Measurements from ENCODE around the gene C1orf210. TPM values are rescaled to one million over a fixed set of nuclear protein-coding genes. Genes with fewer than 3 reads are reported as not detected.

C1orf210 gene
- polyA plus RNA-seq, 2 of the 4 experiments (the other 2 are of a cell fraction), result not detected

DNA sequence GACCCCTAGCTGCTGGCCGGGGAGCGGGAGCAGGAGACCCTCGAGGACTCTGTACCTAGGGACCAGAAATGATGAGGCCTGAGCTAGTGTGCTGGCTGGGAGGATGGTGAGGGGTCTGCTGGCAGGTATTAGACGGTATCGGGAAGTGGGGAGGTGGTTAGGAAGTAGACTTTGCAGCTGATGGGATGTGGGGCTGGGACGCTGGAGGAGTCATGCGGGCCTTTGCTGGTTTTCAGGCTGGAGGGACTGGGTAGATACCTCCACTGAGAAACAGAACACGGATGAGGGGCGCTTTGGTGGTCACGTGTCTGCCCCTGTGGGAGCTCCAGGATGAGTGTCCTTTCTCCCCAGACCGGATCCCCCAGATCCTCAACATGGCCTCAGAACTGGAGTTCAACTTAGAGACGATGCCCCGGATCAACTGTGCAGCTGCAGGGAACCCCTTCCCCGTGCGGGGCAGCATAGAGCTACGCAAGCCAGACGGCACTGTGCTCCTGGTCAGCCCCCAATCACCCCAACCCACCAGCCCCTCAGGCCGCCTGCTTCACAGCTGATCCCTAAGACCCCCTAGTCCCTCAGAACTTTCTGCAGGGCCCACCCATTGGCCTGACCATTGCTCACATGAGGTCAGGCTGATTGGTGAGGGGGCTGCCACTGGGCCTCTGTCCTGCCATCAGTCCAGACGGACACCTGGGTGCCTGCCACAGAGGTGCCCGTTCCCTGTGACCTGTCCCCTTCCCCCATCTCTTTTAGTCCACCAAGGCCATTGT, 23.4 kb upstream of the C1orf210 start:
- H3K4me1 ChIP-seq, result no peaks in the 10 kb centered on the region
- no peak overlapping the region for H3K27ac ChIP-seq
- H3K4me3 ChIP-seq, result no peak overlapping the region
- WGBS (ENCODE audit: missing lambda C conversion rate), result 75% methylated on average over 19 of the region's 20 CpGs
- TF ChIP-seq JUN (IDR thresholded peaks at IDR 0.05) (no peak), JUNB (IDR thresholded peaks at IDR 0.05) (no peak), ZFP36 (IDR thresholded peaks at IDR 0.05; ENCODE audit: borderline replicate concordance, partially characterized antibody) (no peak)
- TF ChIP-seq, protein P1, sequence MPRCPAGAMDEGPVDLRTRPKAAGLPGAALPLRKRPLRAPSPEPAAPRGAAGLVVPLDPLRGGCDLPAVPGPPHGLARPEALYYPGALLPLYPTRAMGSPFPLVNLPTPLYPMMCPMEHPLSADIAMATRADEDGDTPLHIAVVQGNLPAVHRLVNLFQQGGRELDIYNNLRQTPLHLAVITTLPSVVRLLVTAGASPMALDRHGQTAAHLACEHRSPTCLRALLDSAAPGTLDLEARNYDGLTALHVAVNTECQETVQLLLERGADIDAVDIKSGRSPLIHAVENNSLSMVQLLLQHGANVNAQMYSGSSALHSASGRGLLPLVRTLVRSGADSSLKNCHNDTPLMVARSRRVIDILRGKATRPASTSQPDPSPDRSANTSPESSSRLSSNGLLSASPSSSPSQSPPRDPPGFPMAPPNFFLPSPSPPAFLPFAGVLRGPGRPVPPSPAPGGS (IDR thresholded peaks at IDR 0.05), result no peak
- TF ChIP-seq, protein P2, sequence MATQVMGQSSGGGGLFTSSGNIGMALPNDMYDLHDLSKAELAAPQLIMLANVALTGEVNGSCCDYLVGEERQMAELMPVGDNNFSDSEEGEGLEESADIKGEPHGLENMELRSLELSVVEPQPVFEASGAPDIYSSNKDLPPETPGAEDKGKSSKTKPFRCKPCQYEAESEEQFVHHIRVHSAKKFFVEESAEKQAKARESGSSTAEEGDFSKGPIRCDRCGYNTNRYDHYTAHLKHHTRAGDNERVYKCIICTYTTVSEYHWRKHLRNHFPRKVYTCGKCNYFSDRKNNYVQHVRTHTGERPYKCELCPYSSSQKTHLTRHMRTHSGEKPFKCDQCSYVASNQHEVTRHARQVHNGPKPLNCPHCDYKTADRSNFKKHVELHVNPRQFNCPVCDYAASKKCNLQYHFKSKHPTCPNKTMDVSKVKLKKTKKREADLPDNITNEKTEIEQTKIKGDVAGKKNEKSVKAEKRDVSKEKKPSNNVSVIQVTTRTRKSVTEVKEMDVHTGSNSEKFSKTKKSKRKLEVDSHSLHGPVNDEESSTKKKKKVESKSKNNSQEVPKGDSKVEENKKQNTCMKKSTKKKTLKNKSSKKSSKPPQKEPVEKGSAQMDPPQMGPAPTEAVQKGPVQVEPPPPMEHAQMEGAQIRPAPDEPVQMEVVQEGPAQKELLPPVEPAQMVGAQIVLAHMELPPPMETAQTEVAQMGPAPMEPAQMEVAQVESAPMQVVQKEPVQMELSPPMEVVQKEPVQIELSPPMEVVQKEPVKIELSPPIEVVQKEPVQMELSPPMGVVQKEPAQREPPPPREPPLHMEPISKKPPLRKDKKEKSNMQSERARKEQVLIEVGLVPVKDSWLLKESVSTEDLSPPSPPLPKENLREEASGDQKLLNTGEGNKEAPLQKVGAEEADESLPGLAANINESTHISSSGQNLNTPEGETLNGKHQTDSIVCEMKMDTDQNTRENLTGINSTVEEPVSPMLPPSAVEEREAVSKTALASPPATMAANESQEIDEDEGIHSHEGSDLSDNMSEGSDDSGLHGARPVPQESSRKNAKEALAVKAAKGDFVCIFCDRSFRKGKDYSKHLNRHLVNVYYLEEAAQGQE (IDR thresholded peaks at IDR 0.05), result no peak
- FAIRE-seq (no peak), ATAC-seq (no peak), DNase-seq (ENCODE audit: low read depth in 1 of 2, low spot score in 1 of 2) (no peak)
- ChIA-PET CTCF (no interaction called here), POLR2A (no interaction called here)
- no peak overlapping the region for H3K4me2 ChIP-seq
- no peaks in the 10 kb centered on the region for H3K9me3 ChIP-seq

DNA sequence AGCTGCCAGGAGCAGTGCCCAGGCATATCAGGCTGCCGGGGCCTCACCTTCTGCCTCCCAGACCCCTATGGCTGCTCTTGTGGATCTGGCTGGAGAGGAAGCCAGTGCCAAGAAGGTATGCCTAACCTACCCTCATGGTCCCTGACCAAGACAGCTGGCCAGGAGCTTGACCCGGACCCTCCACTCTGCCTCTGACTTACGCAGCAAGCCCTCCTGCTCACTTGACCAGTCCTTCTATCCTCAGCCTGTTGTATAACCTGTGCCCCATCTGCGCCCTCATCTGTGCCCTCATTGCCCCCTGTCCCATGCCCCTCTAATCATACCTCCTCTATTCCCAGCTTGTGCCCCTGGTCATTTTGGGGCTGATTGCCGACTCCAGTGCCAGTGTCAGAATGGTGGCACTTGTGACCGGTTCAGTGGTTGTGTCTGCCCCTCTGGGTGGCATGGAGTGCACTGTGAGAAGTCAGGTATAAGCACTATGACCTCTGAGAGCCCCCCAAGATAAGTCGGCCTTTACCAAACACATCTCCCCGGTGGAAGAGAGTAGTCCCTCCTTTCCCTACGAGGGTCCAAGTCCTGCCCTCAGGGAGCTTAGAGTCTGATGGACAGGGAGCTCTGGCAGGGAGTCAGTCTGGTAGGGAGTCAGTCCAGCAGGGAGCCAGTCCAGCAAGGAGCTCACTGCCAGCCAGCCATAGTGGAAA, 22.2 kb upstream of the C1orf210 start:
- H3K9me3 ChIP-seq, result no peaks in the 10 kb centered on the region
- no peaks in the 10 kb centered on the region for H3K4me1 ChIP-seq
- H3K4me2 ChIP-seq, result no peak overlapping the region
- WGBS (ENCODE audit: missing lambda C conversion rate), result 53% methylated on average over 5 of the region's 9 CpGs
- H3K27ac ChIP-seq, result no peak overlapping the region
- H3K4me3 ChIP-seq, result no peak overlapping the region
- FAIRE-seq (no peak), DNase-seq (ENCODE audit: low read depth in 1 of 2, low spot score in 1 of 2) (no peak), ATAC-seq (no peak)
- TF ChIP-seq HEYL (CRISPR knock-in tag; IDR thresholded peaks at IDR 0.05), result no peak
- CTCF ChIA-PET, result no interaction called here
- POLR2A ChIA-PET, result no interaction called here

DNA sequence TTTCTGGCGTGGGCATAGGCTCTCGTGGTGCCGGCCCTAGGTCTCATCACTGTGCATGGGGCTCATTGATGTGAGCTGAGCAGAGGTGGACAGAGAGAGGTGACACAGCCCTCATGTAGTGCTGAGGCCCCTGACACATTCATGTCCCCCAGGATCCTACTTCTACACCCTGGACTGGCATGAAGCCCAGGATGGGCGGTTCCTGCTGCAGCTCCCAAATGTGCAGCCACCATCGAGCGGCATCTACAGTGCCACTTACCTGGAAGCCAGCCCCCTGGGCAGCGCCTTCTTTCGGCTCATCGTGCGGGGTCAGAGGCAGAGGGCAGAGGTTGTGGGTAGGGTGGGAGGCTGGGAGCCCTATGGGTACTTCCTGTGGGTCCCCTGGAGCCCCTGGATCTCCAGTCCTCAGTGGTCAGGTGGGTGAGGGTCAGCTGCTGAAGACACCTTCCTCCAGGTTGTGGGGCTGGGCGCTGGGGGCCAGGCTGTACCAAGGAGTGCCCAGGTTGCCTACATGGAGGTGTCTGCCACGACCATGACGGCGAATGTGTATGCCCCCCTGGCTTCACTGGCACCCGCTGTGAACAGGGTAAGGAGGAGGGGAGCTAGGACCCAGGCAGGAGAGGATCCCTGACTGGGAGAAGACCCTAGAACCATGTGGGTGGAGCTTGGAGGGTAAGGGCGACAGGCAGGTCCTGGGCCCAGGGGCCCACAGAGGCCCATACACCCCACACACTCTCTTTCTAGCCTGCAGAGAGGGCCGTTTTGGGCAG, 21.5 kb upstream of the C1orf210 start:
- H3K27ac ChIP-seq, result no peak overlapping the region
- FAIRE-seq (no peak), DNase-seq (ENCODE audit: low read depth in 1 of 2, low spot score in 1 of 2) (no peak), ATAC-seq (no peak)
- TF ChIP-seq EHF (CRISPR knock-in tag; IDR thresholded peaks at IDR 0.05), result no peak
- TF ChIP-seq, protein P3, sequence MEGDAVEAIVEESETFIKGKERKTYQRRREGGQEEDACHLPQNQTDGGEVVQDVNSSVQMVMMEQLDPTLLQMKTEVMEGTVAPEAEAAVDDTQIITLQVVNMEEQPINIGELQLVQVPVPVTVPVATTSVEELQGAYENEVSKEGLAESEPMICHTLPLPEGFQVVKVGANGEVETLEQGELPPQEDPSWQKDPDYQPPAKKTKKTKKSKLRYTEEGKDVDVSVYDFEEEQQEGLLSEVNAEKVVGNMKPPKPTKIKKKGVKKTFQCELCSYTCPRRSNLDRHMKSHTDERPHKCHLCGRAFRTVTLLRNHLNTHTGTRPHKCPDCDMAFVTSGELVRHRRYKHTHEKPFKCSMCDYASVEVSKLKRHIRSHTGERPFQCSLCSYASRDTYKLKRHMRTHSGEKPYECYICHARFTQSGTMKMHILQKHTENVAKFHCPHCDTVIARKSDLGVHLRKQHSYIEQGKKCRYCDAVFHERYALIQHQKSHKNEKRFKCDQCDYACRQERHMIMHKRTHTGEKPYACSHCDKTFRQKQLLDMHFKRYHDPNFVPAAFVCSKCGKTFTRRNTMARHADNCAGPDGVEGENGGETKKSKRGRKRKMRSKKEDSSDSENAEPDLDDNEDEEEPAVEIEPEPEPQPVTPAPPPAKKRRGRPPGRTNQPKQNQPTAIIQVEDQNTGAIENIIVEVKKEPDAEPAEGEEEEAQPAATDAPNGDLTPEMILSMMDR (IDR thresholded peaks at IDR 0.05), result no peak
- no peak for TF ChIP-seq KDM1A (IDR thresholded peaks at IDR 0.05; ENCODE audit: low read depth)
- no peak for TF ChIP-seq HEYL (CRISPR knock-in tag; IDR thresholded peaks at IDR 0.05)
- ChIA-PET POLR2A (no interaction called here), CTCF (no interaction called here)
- WGBS (ENCODE audit: missing lambda C conversion rate), result 81% methylated on average over 8 of the region's 17 CpGs
- H3K9me3 ChIP-seq, result no peaks in the 10 kb centered on the region
- no peaks in the 10 kb centered on the region for H3K4me1 ChIP-seq
- no peak overlapping the region for H3K4me3 ChIP-seq
- H3K4me2 ChIP-seq, result no peak overlapping the region
